Measurements from ENCODE around the gene ERCC8. TPM values are rescaled to one million over a fixed set of nuclear protein-coding genes. Genes with fewer than 3 reads are reported as not detected.

ERCC8 gene
- polyA plus RNA-seq, 4 donors, result 2.9 to 9.5 (median 5.9) TPM

- Histone ChIP-seq H3K4me1 (ENCODE audit: control insufficient read depth in 3 of 3, insufficient read depth in 2 of 3, low read depth in 1 of 3, low read length in 2 of 3) (peaks cover 2 to 3% (median 2%) of the 10 kb centered on the region in 3 donors), H3K4me3 (ENCODE audit: low read depth in 1 of 3, low read length in 3 of 3) (peak overlapping the region; percentile 66 to 99 (median 86)), H3K27me3 (ENCODE audit: control insufficient read depth in 3 of 3, insufficient read depth in 3 of 3, low read length in 3 of 3) (peaks cover 0 to 12% (median 11%) of the 10 kb centered on the region in 3 donors), H3K27ac (ENCODE audit: low read depth in 1 of 3, low read length in 2 of 3) (peak overlapping the region in 1 of 3 donors; percentile 81), H3K9me3 (ENCODE audit: control insufficient read depth in 2 of 2, insufficient read depth in 1 of 2, low read depth in 1 of 2, low read length in 1 of 2) (no peaks in the 10 kb centered on the region), H3K36me3 (ENCODE audit: control insufficient read depth in 3 of 3, insufficient read depth in 2 of 3, low read depth in 1 of 3, low read length in 3 of 3) (peaks cover 0 to 3% (median 0%) of the 10 kb centered on the region in 3 donors)
- WGBS, 3 donors, result 8 to 14% (median 11%) methylated on average over 26 of the region's 26 CpGs
- FAIRE-seq (no peak), DNase-seq (peak in 1 of 2 donors; percentile 53)
Observed at GRCh38 chr5:60842871-60843385, 101.9 kb downstream of the ERCC8 start.

GRCh38 chr5:60841361-60841760, 103.5 kb downstream of the ERCC8 start:
- FAIRE-seq (no peak), DNase-seq (no peak)
- Histone ChIP-seq H3K9me3 (ENCODE audit: control insufficient read depth in 2 of 2, insufficient read depth in 1 of 2, low read depth in 1 of 2, low read length in 1 of 2) (no peaks in the 10 kb centered on the region), H3K27ac (ENCODE audit: low read depth in 1 of 3, low read length in 2 of 3) (no peak overlapping the region), H3K4me1 (ENCODE audit: control insufficient read depth in 3 of 3, insufficient read depth in 2 of 3, low read depth in 1 of 3, low read length in 2 of 3) (peaks cover 2 to 3% (median 2%) of the 10 kb centered on the region in 3 donors), H3K27me3 (ENCODE audit: control insufficient read depth in 3 of 3, insufficient read depth in 3 of 3, low read length in 3 of 3) (peaks cover 0 to 12% (median 11%) of the 10 kb centered on the region in 3 donors), H3K4me3 (ENCODE audit: low read depth in 1 of 3, low read length in 3 of 3) (no peak overlapping the region), H3K36me3 (ENCODE audit: control insufficient read depth in 3 of 3, insufficient read depth in 2 of 3, low read depth in 1 of 3, low read length in 3 of 3) (peaks cover 0 to 3% (median 0%) of the 10 kb centered on the region in 3 donors)
- 83 to 87% (median 86%) methylated on average over 2 of the region's 2 CpGs for WGBS, 3 donors

GRCh38 chr5:60836131-60836530, 108.7 kb downstream of the ERCC8 start:
- 51 to 57% (median 53%) methylated on average over 3 of the region's 3 CpGs for WGBS, 3 donors
- DNase-seq, result no peak
- H3K27me3 ChIP-seq (ENCODE audit: control insufficient read depth in 3 of 3, insufficient read depth in 3 of 3, low read length in 3 of 3), result no peaks in the 10 kb centered on the region
- H3K4me3 ChIP-seq (ENCODE audit: low read depth in 1 of 3, low read length in 3 of 3), result no peak overlapping the region
- H3K36me3 ChIP-seq (ENCODE audit: control insufficient read depth in 3 of 3, insufficient read depth in 2 of 3, low read depth in 1 of 3, low read length in 3 of 3), result peaks cover 0 to 3% (median 0%) of the 10 kb centered on the region in 3 donors
- FAIRE-seq, result no peak
- H3K27ac ChIP-seq (ENCODE audit: low read depth in 1 of 3, low read length in 2 of 3), result no peak overlapping the region
- H3K9me3 ChIP-seq (ENCODE audit: control insufficient read depth in 2 of 2, insufficient read depth in 1 of 2, low read depth in 1 of 2, low read length in 1 of 2), result no peaks in the 10 kb centered on the region
- peaks cover 0 to 5% (median 0%) of the 10 kb centered on the region in 3 donors for H3K4me1 ChIP-seq (ENCODE audit: control insufficient read depth in 3 of 3, insufficient read depth in 2 of 3, low read depth in 1 of 3, low read length in 2 of 3)

GRCh38 chr5:60835554-60835953, 109.3 kb downstream of the ERCC8 start:
- Histone ChIP-seq H3K4me3 (ENCODE audit: low read depth in 1 of 3, low read length in 3 of 3) (no peak overlapping the region), H3K27ac (ENCODE audit: low read depth in 1 of 3, low read length in 2 of 3) (no peak overlapping the region), H3K9me3 (ENCODE audit: control insufficient read depth in 2 of 2, insufficient read depth in 1 of 2, low read depth in 1 of 2, low read length in 1 of 2) (no peaks in the 10 kb centered on the region), H3K4me1 (ENCODE audit: control insufficient read depth in 3 of 3, insufficient read depth in 2 of 3, low read depth in 1 of 3, low read length in 2 of 3) (peaks cover 0 to 5% (median 0%) of the 10 kb centered on the region in 3 donors), H3K36me3 (ENCODE audit: control insufficient read depth in 3 of 3, insufficient read depth in 2 of 3, low read depth in 1 of 3, low read length in 3 of 3) (peaks cover 0 to 3% (median 0%) of the 10 kb centered on the region in 3 donors), H3K27me3 (ENCODE audit: control insufficient read depth in 3 of 3, insufficient read depth in 3 of 3, low read length in 3 of 3) (no peaks in the 10 kb centered on the region)
- no peak for DNase-seq
- 62 to 84% (median 79%) methylated on average over 5 of the region's 5 CpGs for WGBS, 3 donors
- no peak for FAIRE-seq

- Histone ChIP-seq H3K27ac (ENCODE audit: low read depth in 1 of 3, low read length in 2 of 3) (no peak overlapping the region), H3K9me3 (ENCODE audit: control insufficient read depth in 2 of 2, insufficient read depth in 1 of 2, low read depth in 1 of 2, low read length in 1 of 2) (no peaks in the 10 kb centered on the region), H3K36me3 (ENCODE audit: control insufficient read depth in 3 of 3, insufficient read depth in 2 of 3, low read depth in 1 of 3, low read length in 3 of 3) (no peaks in the 10 kb centered on the region), H3K27me3 (ENCODE audit: control insufficient read depth in 3 of 3, insufficient read depth in 3 of 3, low read length in 3 of 3) (no peaks in the 10 kb centered on the region), H3K4me3 (ENCODE audit: low read depth in 1 of 3, low read length in 3 of 3) (no peak overlapping the region), H3K4me1 (ENCODE audit: control insufficient read depth in 3 of 3, insufficient read depth in 2 of 3, low read depth in 1 of 3, low read length in 2 of 3) (peaks cover 0 to 5% (median 0%) of the 10 kb centered on the region in 3 donors)
- FAIRE-seq (no peak), DNase-seq (peak in 1 of 2 donors; percentile 28)
Observed at GRCh38 chr5:60833520-60833919, 111.3 kb downstream of the ERCC8 start.

GRCh38 chr5:60830581-60831127, 114.2 kb downstream of the ERCC8 start:
- Histone ChIP-seq H3K27me3 (ENCODE audit: control insufficient read depth in 3 of 3, insufficient read depth in 3 of 3, low read length in 3 of 3) (no peaks in the 10 kb centered on the region), H3K36me3 (ENCODE audit: control insufficient read depth in 3 of 3, insufficient read depth in 2 of 3, low read depth in 1 of 3, low read length in 3 of 3) (no peaks in the 10 kb centered on the region), H3K9me3 (ENCODE audit: control insufficient read depth in 2 of 2, insufficient read depth in 1 of 2, low read depth in 1 of 2, low read length in 1 of 2) (no peaks in the 10 kb centered on the region), H3K27ac (ENCODE audit: low read depth in 1 of 3, low read length in 2 of 3) (no peak overlapping the region), H3K4me1 (ENCODE audit: control insufficient read depth in 3 of 3, insufficient read depth in 2 of 3, low read depth in 1 of 3, low read length in 2 of 3) (peaks cover 0 to 5% (median 0%) of the 10 kb centered on the region in 3 donors), H3K4me3 (ENCODE audit: low read depth in 1 of 3, low read length in 3 of 3) (no peak overlapping the region)
- no peak for FAIRE-seq
- no peak for DNase-seq

- no peak for DNase-seq
- Histone ChIP-seq H3K4me3 (ENCODE audit: low read depth in 1 of 3, low read length in 3 of 3) (no peak overlapping the region), H3K36me3 (ENCODE audit: control insufficient read depth in 3 of 3, insufficient read depth in 2 of 3, low read depth in 1 of 3, low read length in 3 of 3) (no peaks in the 10 kb centered on the region), H3K27ac (ENCODE audit: low read depth in 1 of 3, low read length in 2 of 3) (no peak overlapping the region), H3K27me3 (ENCODE audit: control insufficient read depth in 3 of 3, insufficient read depth in 3 of 3, low read length in 3 of 3) (no peaks in the 10 kb centered on the region), H3K4me1 (ENCODE audit: control insufficient read depth in 3 of 3, insufficient read depth in 2 of 3, low read depth in 1 of 3, low read length in 2 of 3) (peaks cover 0 to 5% (median 0%) of the 10 kb centered on the region in 3 donors), H3K9me3 (ENCODE audit: control insufficient read depth in 2 of 2, insufficient read depth in 1 of 2, low read depth in 1 of 2, low read length in 1 of 2) (no peaks in the 10 kb centered on the region)
- WGBS, 3 donors, result 73 to 83% (median 78%) methylated on average over 2 of the region's 2 CpGs
- no peak for FAIRE-seq
Observed at GRCh38 chr5:60829490-60830266, 115.2 kb downstream of the ERCC8 start.

GRCh38 chr5:60827201-60827600, 117.7 kb downstream of the ERCC8 start:
- Histone ChIP-seq H3K9me3 (ENCODE audit: control insufficient read depth in 2 of 2, insufficient read depth in 1 of 2, low read depth in 1 of 2, low read length in 1 of 2) (no peaks in the 10 kb centered on the region), H3K4me1 (ENCODE audit: control insufficient read depth in 3 of 3, insufficient read depth in 2 of 3, low read depth in 1 of 3, low read length in 2 of 3) (no peaks in the 10 kb centered on the region), H3K27ac (ENCODE audit: low read depth in 1 of 3, low read length in 2 of 3) (no peak overlapping the region), H3K27me3 (ENCODE audit: control insufficient read depth in 3 of 3, insufficient read depth in 3 of 3, low read length in 3 of 3) (no peaks in the 10 kb centered on the region), H3K36me3 (ENCODE audit: control insufficient read depth in 3 of 3, insufficient read depth in 2 of 3, low read depth in 1 of 3, low read length in 3 of 3) (no peaks in the 10 kb centered on the region), H3K4me3 (ENCODE audit: low read depth in 1 of 3, low read length in 3 of 3) (no peak overlapping the region)
- FAIRE-seq (no peak), DNase-seq (no peak)
- whole genome bisulfite sequencing, 3 donors, result 91 to 95% (median 93%) methylated on average over 1 of the region's 1 CpG

Measured in small intestine (tissue), 7 donors.